HG03060 (cell line): ENCODE data around the gene SERGEF.

Experiments
- ATAC-seq: cut with Tn5 transposase; IDR thresholded peaks from one replicate; pipeline ENCODE4 v1.9.1; 2021; ENCODE audit warnings: low read depth, moderate number of reproducible peaks; ENCODE audit not compliant: unreplicated experiment

SERGEF gene

DNA sequence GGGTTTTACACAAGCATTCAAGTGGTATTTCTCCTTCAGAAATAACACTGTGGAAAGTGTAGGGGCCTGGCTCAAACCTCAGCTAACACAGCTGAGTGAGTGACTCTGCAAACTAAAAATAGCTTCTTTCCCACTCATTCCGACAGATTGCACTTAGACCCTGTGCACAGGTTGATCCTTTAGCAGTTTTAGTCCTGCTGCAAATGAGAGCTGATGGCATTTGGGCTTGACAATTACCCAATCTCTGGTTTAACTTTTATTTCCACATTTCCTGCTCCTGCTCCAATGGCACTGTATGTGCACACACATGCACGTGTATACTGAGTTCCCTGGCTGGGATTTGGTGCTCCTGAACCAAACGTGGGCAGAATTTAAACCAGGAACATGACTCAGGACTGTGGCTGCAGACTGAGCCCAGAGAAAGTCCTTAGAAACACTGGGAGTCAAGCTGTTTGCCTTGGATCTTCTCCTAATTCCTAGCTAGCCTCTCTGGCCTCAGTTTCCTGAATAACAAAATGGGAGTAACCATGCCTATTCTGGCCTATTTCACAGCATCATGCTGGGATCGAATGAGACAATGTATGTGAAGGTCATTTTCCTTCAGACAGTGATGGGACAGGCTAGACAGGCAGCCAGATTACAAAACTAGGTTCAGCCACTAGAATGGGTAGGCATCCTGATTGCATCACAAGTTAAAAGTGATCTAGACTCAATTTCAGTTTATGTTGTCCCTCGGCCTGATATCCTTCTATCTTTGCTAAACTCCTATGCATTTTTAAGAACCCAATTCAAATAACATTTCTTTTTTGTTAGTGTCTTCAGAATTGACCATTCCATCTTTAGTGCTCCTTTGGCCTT lies 58.2 kb downstream of the SERGEF start:
- ATAC-seq: no peak

GRCh38 chr11:17952487-17952886 lies 60.4 kb downstream of the SERGEF start:
- ATAC-seq: no peak

GRCh38 chr11:17951685-17952388 lies 61.0 kb downstream of the SERGEF start:
- ATAC-seq: no peak

DNA sequence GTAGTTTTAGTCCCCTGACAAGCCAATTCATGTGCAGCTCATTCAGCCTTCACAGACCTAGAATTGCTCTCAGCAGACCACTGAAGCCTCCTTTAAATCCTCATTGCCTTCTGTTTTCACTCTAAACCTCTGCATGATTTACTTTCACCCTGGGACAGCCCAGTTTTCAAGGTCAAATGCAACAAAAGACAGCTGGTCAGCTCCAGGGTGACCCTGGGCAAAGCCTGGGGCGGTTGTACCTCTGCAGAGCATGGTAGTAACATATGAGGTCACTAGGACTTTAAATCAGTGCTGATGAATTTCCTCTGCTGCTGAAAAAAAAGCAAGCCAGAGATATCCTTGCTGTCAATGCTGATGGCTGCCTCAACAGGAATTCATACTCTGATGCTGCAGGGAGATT lies 62.2 kb downstream of the SERGEF start:
- no peak for ATAC-seq

- ATAC-seq: no peak
These were observed 64.6 kb downstream of the SERGEF start for GRCh38 chr11:17948296-17948695.

DNA sequence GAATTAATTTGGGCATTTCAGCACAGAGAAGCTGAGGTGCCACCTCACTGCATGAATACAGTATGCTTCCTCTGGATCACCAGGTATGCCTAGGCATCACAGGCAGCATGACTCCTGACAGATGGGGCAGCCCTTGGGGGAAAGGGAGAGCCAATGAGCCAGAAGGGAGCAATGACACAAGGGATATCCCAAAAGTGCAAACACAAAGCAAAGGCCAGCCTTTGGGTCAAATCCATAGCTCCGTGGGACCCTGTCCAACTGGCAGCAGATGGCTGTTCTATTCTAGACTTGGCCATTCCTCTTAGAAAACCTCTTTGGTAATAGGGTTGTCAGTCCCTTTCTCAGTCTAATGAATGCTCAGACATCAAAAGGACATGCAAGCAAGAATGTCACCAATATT lies 73.3 kb downstream of the SERGEF start:
- no peak for ATAC-seq

- no peak for ATAC-seq
These were observed 76.1 kb downstream of the SERGEF start for GRCh38 chr11:17936790-17937189.

GRCh38 chr11:17934194-17934593 lies 78.7 kb downstream of the SERGEF start:
- ATAC-seq: no peak

GRCh38 chr11:17933708-17934107 lies 79.1 kb downstream of the SERGEF start:
- ATAC-seq: no peak

DNA sequence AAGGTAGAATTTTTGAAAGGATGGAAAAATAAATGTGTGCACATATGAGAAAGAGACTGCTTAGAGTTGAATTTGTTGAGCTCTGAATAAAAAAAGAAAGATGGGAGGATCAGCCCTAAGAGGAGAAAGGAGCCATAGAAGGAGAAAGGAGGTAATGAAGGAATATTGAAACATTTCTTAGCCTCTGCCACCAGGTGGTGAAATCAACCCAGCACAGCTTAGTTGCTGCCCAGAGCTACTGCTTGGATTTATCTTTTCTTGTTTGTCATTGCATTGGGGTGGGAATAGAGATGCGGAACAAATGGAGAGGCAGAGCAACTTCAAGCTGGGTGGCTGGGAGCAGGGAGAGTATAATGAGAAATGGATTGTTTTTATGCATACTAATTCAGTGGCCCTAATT lies 80.4 kb downstream of the SERGEF start:
- no peak for ATAC-seq

DNA sequence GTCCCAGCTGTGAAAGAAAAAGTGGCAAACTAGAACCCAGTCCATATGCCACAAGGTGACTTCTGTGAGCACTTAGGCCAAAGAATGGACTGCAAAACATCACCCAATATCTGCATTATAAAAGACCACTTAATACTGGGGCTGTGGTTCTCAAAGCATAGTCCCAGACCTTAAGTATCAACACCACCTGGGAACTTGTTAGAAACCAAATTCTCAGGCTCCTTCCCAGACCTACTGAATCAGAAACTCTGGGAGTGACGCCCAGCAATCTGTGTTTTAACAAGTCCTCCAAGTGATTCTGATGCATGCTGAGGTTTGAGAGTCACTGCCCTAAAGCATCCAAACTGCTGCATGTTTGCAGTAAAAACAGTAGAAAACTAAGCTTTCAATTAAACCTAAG lies 81.3 kb downstream of the SERGEF start:
- ATAC-seq: no peak

- ATAC-seq: no peak
These were observed 82.2 kb downstream of the SERGEF start for GRCh38 chr11:17930544-17931125.

- no peak for ATAC-seq
These were observed 83.7 kb downstream of the SERGEF start for GRCh38 chr11:17929171-17929570.

DNA sequence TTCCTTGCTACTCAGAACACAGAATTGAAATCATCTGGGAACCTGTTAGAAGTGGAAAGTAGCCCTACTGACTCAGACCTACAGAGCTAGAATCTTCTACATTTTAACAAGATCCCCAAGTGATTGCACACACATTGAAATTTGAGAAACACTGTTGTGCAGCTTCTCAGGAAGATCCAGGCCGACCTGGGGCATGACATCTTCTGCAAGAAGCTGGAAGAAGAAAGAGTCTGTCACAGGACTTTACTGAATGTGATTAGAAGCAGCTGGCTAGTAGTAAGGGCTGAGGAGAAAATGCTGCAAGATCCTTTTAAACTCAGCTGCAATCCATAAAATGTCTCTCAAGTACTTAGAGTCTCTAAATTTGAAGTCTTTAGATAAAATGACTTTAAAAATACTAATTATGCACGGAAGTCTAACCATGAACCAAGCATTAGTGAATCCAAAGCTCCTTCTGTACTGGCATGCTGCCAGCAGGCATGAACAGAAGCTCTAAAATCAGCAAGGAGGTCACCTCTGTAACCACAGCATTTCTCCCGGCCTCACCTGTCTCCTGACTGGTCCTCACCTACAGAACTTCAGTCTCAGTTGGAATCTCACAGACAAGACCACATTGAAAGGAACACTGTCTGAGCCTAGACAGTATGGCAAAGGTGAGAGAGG lies 85.0 kb downstream of the SERGEF start:
- ATAC-seq: no peak

DNA sequence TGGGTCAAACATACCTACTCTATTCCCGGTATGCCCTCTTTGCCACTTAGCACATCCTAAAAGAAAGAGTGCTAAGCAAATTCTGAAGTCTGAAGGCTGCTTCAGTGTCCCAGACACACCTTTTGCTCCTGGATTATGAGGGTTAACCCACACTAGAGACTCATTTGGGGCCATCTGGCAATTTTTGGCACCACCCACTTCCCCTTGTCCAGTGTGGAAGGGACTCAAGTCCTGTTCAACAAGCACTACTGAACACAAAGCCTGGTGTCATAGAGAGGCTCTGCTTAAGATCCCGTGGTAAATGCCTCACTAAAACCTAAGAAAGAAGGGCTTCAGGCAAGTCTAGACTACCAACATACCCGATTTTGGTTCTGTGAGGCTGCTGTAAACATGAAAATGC lies 85.8 kb downstream of the SERGEF start:
- ATAC-seq: no peak

DNA sequence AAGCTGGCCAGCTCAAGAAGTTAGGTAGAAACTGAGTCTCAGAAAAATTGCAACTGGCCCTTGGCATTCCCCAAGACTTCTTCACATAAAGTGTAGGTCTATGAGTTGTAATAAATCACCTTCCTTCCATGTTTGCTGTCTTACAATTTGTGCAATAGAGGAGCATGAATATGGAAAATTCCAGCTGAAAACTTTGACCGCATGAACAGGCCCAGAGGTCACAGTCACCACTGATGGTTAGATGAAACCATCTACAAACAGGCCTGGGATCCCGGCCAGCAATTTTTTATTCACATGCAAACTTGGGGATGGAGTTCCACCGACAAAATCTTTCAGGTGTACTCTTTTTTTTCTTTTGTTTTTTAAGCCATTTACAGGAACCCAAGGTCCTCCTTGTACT lies 88.1 kb downstream of the SERGEF start:
- ATAC-seq: no peak

DNA sequence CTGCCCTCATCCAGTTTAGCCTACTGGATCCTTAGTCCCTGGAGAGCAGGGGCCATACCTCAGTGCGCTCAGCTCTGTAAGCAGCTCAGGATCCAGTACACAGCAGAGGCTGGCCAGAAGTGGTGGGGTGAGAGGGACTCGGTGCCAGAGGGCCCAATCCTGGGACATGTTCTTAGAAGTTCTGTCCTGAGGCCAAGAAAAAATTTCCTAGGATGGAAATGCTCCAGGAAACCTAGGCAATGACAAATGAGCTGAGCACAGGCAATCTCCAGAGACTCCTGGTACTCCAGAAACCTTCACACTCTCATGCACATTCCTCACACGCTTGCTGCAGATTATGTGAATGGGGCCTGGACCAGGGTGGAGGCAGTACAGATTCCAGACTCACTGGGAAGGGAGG lies 89.6 kb downstream of the SERGEF start:
- no peak for ATAC-seq

- no peak for ATAC-seq
These were observed 90.4 kb downstream of the SERGEF start for GRCh38 chr11:17922416-17922788.

DNA sequence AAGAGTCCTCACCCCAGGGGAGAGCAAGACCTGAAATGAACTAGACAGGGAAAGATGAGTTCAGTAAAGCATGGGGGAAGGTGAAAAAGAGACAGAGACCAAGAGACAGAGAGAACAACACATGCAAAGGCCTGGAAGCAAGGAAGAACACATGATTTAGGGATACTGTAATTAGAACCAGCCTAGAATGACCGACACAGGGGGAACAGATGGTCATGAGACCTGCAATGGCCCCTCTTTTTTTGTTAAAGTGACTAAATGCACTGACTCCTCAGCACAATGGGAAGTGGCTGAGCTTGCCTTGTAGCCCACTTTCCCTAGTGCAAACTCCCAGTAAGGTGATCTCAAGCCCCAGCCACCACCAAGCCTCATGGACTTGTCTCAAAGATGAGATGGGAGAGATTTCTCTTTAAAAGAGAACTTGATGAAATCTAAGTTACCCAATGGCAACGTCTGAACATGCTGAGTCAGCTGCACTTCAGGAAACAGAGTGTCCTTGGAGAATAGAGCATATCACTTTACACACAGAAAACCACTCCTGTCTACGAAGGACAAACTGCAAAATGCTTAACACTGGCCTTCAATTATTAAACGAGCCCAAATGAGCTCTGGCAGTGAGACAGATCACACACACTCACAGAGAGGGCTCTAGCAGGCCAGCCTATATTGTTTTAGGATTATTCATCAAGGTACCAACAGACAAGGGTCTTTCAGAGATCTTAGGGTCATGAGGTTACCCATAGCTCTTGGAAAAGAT lies 91.0 kb downstream of the SERGEF start:
- no peak for ATAC-seq

DNA sequence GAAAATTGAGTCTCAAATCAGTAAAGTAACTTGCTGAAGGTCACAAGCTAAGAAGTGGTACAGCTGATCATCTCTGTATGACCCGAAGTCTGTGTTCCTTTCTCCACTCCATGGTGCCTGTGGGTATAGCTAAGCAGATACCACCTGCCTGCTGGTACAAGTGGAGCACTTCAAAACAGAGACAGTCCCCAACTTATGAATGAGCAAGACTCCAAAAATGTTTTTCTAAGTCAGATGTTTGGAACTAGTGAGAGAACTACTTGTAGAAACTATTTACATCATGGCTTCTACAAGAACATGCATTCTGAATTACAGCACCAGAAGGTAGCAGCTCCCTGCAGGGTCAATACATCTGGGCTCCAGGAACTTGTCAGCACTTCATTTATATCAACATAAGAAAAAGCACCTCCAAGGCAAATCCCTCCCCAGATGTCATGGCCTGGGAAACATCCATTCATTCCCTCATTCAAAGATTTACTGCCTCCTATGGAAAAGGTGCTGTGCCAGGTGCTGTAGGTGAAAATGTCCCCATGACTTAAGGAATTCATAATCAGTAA lies 94.7 kb downstream of the SERGEF start:
- no peak for ATAC-seq
